Muscle of arm (tissue), 12 donors: ENCODE results near the gene EDIL3. TPM values are rescaled to one million over a fixed set of nuclear protein-coding genes. Genes with fewer than 3 reads are reported as not detected.
A peak's percentile ranks its signal among the peaks of the same experiment; 100 is the strongest.
"Not testable (repeated sequence)": the region's sequence is repeated elsewhere in the genome, so short reads cannot be mapped to it uniquely, and the experiment has no call there.

Experiments used
- DNase-seq: peaks from one replicate; pipeline ENCODE4 v3.0.0-alpha.2; 2013
- polyA plus RNA-seq, 12 donors: library from polyadenylated mRNA; unstranded; fragments of 120-200 nt; gene quantifications; one replicate each; pipeline ENCODE4 v1.2.1, GENCODE V29; 2013; ENCODE audit not compliant: insufficient read length in 12 of 12

Gene EDIL3
- polyA plus RNA-seq, 12 donors, result 8.9 to 22.2 (median 14.0) TPM; not detected in 1

- no peak for DNase-seq
These were observed 80.1 kb downstream of the EDIL3 start for GRCh38 chr5:84304599-84304998.

- DNase-seq, result no peak
These were observed 81.4 kb downstream of the EDIL3 start for GRCh38 chr5:84303315-84303714.

- no peak for DNase-seq
These were observed 83.1 kb downstream of the EDIL3 start for GRCh38 chr5:84301535-84301934.

GRCh38 chr5:84299959-84300358 is 84.7 kb downstream of the EDIL3 start:
- DNase-seq, result no peak

- no peak for DNase-seq
These were observed 86.1 kb downstream of the EDIL3 start for GRCh38 chr5:84298628-84299027.

- DNase-seq, result not testable (repeated sequence)
These were observed 87.0 kb downstream of the EDIL3 start for GRCh38 chr5:84297641-84298040.

GRCh38 chr5:84292788-84293653 is 91.7 kb downstream of the EDIL3 start:
- DNase-seq, result no peak

GRCh38 chr5:84292000-84292642 is 92.6 kb downstream of the EDIL3 start:
- no peak for DNase-seq

GRCh38 chr5:84290673-84291072 is 94.0 kb downstream of the EDIL3 start:
- DNase-seq, result no peak

GRCh38 chr5:84290161-84290560 is 94.5 kb downstream of the EDIL3 start:
- no peak for DNase-seq

GRCh38 chr5:84287951-84288350 is 96.7 kb downstream of the EDIL3 start:
- DNase-seq, result no peak

- DNase-seq, result no peak
These were observed 98.0 kb downstream of the EDIL3 start for GRCh38 chr5:84286662-84287061.

- peak; percentile 10 for DNase-seq
These were observed 98.7 kb downstream of the EDIL3 start for GRCh38 chr5:84285641-84286637.

GRCh38 chr5:84281383-84281782 is 103.3 kb downstream of the EDIL3 start:
- DNase-seq, result no peak

- no peak for DNase-seq
These were observed 105.4 kb downstream of the EDIL3 start for GRCh38 chr5:84279234-84279633.

- DNase-seq, result no peak
These were observed 109.1 kb downstream of the EDIL3 start for GRCh38 chr5:84275609-84276008.

GRCh38 chr5:84274585-84275468 is 109.9 kb downstream of the EDIL3 start:
- peak; percentile 21 for DNase-seq

GRCh38 chr5:84273517-84273883 is 111.2 kb downstream of the EDIL3 start:
- DNase-seq, result no peak

- no peak for DNase-seq
These were observed 111.7 kb downstream of the EDIL3 start for GRCh38 chr5:84272771-84273516.
